ENCODE results near the gene BRIP1. TPM values are rescaled to one million over a fixed set of nuclear protein-coding genes. Genes with fewer than 3 reads are reported as not detected.

Gene BRIP1
- total RNA-seq, 1 experiment from 2014 or later, result 20.2 TPM

GRCh38 chr17:61782683-61783082 lies 80.6 kb downstream of the BRIP1 start:
- DNase-seq, result no peak
- no peaks in the 10 kb centered on the region for H3K4me1 ChIP-seq (ENCODE audit: insufficient read depth, low read length)
- H3K36me3 Mint-ChIP-seq (ENCODE audit: insufficient read depth in 1 of 3, low read depth in 3 of 3), result peaks cover 0 to 10% (median 0%) of the 10 kb centered on the region in 3 experiments; a peak in 2 of 7 replicates

More at GRCh38 chr17:61782683-61783082, 80.6 kb downstream of the BRIP1 start:
- TF ChIP-seq CTCF (conservative IDR thresholded peaks at IDR 0.05), result no peak
- Histone ChIP-seq H3K23me2 (ENCODE audit: insufficient read length, low read depth, low read length, poor library complexity, severe bottlenecking) (no peaks in the 10 kb centered on the region), H3K79me2 (ENCODE audit: insufficient read depth, low read length) (no peaks in the 10 kb centered on the region), H3K18ac (ENCODE audit: insufficient read length, low read depth, low read length) (no peak overlapping the region), H2BK20ac (ENCODE audit: low read depth, low read length, poor library complexity, severe bottlenecking) (no peak overlapping the region), H4K8ac (replicated peaks; ENCODE audit: insufficient read length, low read depth, low read length) (no peak overlapping the region), H3K79me1 (ENCODE audit: insufficient read depth, low read depth, low read length, poor library complexity, severe bottlenecking) (no peaks in the 10 kb centered on the region), H3K14ac (ENCODE audit: insufficient read depth, low read length) (no peak overlapping the region), H3K27me3 (ENCODE audit: insufficient read depth, low read length) (no peaks in the 10 kb centered on the region), H3K4me2 (ENCODE audit: insufficient read depth, insufficient read length, low read length) (no peak overlapping the region), H2AK5ac (ENCODE audit: insufficient read length, low read length) (no peak overlapping the region), H3K27ac (ENCODE audit: insufficient read length, low read depth, low read length) (no peak overlapping the region), H3T11ph (ENCODE audit: low read length) (no peak overlapping the region), H4K91ac (ENCODE audit: insufficient read length, low read depth, low read length) (no peak overlapping the region), H2BK15ac (ENCODE audit: low read depth, low read length) (no peak overlapping the region), H2BK120ac (ENCODE audit: low read depth, low read length, poor library complexity, severe bottlenecking) (no peak overlapping the region), H4K5ac (ENCODE audit: insufficient read length, low read depth, low read length) (no peak overlapping the region), H3K23ac (ENCODE audit: insufficient read length, low read depth, low read length) (no peak overlapping the region), H2BK5ac (ENCODE audit: insufficient read length, low read length) (no peak overlapping the region), H3K4ac (ENCODE audit: low read depth, low read length) (no peak overlapping the region), H3K9me3 (ENCODE audit: control insufficient read depth, low read depth, low read length) (no peaks in the 10 kb centered on the region), H3K9ac (ENCODE audit: extremely low read depth, insufficient read length, low read length) (no peak overlapping the region), H2BK12ac (ENCODE audit: insufficient read length, low read depth, low read length) (no peak overlapping the region), H4K20me1 (ENCODE audit: control insufficient read depth, insufficient read depth, insufficient read length) (no peaks in the 10 kb centered on the region), H2AFZ (ENCODE audit: low read length) (no peak overlapping the region), H3K56ac (ENCODE audit: insufficient read length, low read depth, low read length) (no peak overlapping the region)
- H3K9me3 Mint-ChIP-seq, result no peaks in the 10 kb centered on the region
- WGBS (ENCODE audit: extremely low coverage, insufficient read length, low lambda C conversion rate), result no CpG with 5 or more reads among the region's 1 CpG
- H3K27ac Mint-ChIP-seq, result no peak overlapping the region
- H3K4me1 Mint-ChIP-seq, result no peaks in the 10 kb centered on the region
- H3K27me3 Mint-ChIP-seq (ENCODE audit: low read depth), result no peaks in the 10 kb centered on the region
- H3K4me3 Mint-ChIP-seq, result no peak overlapping the region
